Breast epithelium (tissue), 4 donors: Measurements from ENCODE around the gene C16orf54. TPM values are rescaled to one million over a fixed set of nuclear protein-coding genes. Genes with fewer than 3 reads are reported as not detected.
"Not testable (repeated sequence)": the region's sequence is repeated elsewhere in the genome, so short reads cannot be mapped to it uniquely, and the experiment has no call there.

Experiments used
- DNase-seq, 2 donors: peaks; one replicate each; pipeline ENCODE4 v3.0.0-alpha.2; 2019; ENCODE audit warnings: low spot score in 2 of 2
- H3K27ac ChIP-seq, 2 donors: fragments of 200-600 bp; sonication (generic) in 1 of 2; one replicate each; pipeline ENCODE4 v1.5.1; 2016 to 2019; ENCODE audit warnings: mild to moderate bottlenecking in 1 of 2
- H3K27me3 ChIP-seq, 2 donors: fragments of 200-600 bp; sonication (generic) in 1 of 2; one replicate each; pipeline versions ENCODE4 v1.5.1 to v1.6.0; 2017 to 2019; ENCODE audit warnings: control low read depth in 1 of 2, mild to moderate bottlenecking in 1 of 2
- H3K36me3 ChIP-seq: fragments of 200-600 bp; one replicate; pipeline ENCODE4 v1.5.1; 2019
- H3K4me1 ChIP-seq, 2 donors: fragments of 200-600 bp; sonication (generic); one replicate each; pipeline ENCODE4 v1.5.1; 2016 to 2019; ENCODE audit warnings: control low read depth in 1 of 2
- H3K4me3 ChIP-seq, 3 donors: fragments of 200-600 bp; sonication (generic); 1 replicate in 2 of 3; 2 replicates in 1 of 3; pipeline ENCODE4 v1.5.1; 2016 to 2019; ENCODE audit warnings: mild to moderate bottlenecking in 3 of 3, moderate library complexity in 2 of 3
- H3K9me3 ChIP-seq, 2 donors: fragments of 200-600 bp; sonication (generic) in 1 of 2; one replicate each; pipeline ENCODE4 v1.5.1; 2016 to 2019; ENCODE audit warnings: control low read depth in 1 of 2
- POLR2A ChIP-seq: fragments of 450-650 bp; IDR thresholded peaks from one replicate; pipeline ENCODE4 v1.6.1; 2016; ENCODE audit warnings: antibody characterized with exemption, mild to moderate bottlenecking, moderate library complexity
- POLR2AphosphoS5 ChIP-seq, 3 donors: sonication (generic); formaldehyde crosslinking; IDR thresholded peaks; one replicate each; pipeline ENCODE4 v1.6.1; 2017; ENCODE audit warnings: antibody characterized with exemption in 3 of 3
- intact Hi-C: fragments of 100-400 bp; cut with DNase I; formaldehyde crosslinking; loops from one replicate; pipeline ENCODE4 v1.15.1; 2023; ENCODE audit warnings: low total_unique reads
- total RNA-seq, 3 donors: library from RNA; depleted of rRNA; stranded (reverse); fragments of >200 nt; gene quantifications; one replicate each; pipeline ENCODE4 v1.1.0, GENCODE V29; 2016
- TF ChIP-seq, protein P1 (sequence below), 3 donors: fragments of 450-650 bp; IDR thresholded peaks; one replicate each; pipeline ENCODE4 v1.5.1; 2016 to 2017; ENCODE audit warnings: antibody characterized with exemption in 3 of 3, mild to moderate bottlenecking in 3 of 3, moderate library complexity in 3 of 3

Gene C16orf54
- total RNA-seq, 3 donors from 2014 or later: 0.66 to 2.1 (median 1.8) TPM

- TF ChIP-seq POLR2AphosphoS5 (IDR thresholded peaks at IDR 0.05) (no peak), POLR2A (no peak)
- TF ChIP-seq, protein P1, sequence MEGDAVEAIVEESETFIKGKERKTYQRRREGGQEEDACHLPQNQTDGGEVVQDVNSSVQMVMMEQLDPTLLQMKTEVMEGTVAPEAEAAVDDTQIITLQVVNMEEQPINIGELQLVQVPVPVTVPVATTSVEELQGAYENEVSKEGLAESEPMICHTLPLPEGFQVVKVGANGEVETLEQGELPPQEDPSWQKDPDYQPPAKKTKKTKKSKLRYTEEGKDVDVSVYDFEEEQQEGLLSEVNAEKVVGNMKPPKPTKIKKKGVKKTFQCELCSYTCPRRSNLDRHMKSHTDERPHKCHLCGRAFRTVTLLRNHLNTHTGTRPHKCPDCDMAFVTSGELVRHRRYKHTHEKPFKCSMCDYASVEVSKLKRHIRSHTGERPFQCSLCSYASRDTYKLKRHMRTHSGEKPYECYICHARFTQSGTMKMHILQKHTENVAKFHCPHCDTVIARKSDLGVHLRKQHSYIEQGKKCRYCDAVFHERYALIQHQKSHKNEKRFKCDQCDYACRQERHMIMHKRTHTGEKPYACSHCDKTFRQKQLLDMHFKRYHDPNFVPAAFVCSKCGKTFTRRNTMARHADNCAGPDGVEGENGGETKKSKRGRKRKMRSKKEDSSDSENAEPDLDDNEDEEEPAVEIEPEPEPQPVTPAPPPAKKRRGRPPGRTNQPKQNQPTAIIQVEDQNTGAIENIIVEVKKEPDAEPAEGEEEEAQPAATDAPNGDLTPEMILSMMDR (IDR thresholded peaks at IDR 0.05): no peak
- Histone ChIP-seq H3K4me3 (no peak overlapping the region), H3K27ac (no peak overlapping the region), H3K36me3 (no peaks in the 10 kb centered on the region), H3K9me3 (no peaks in the 10 kb centered on the region), H3K27me3 (no peaks in the 10 kb centered on the region), H3K4me1 (no peaks in the 10 kb centered on the region)
- intact Hi-C loops: loop anchor here (10.0 kb wide), 1 partner anchor 320 kb away; the partner anchor contains the start of gene DOC2A
- no peak for DNase-seq
Observed at GRCh38 chr16:29694384-29695195, 51.2 kb downstream of the C16orf54 start.

- not testable (repeated sequence) for H3K9me3 ChIP-seq, H3K4me3 ChIP-seq, H3K4me1 ChIP-seq, H3K27me3 ChIP-seq, H3K27ac ChIP-seq, H3K36me3 ChIP-seq, DNase-seq
- intact Hi-C loops: loop anchor here (10.0 kb wide), 1 partner anchor 322 kb away; the partner anchor contains the start of gene DOC2A
Observed at GRCh38 chr16:29692606-29693005, 53.2 kb downstream of the C16orf54 start.

Other genes starting within 250 kb of the C16orf54 start
- gene NPIPB12, start 239.6 kb downstream of the C16orf54 start, total RNA-seq: 10 to 100 TPM; 49.5 to 84.9 (median 77.8) TPM
- gene SPN, start 82.7 kb downstream of the C16orf54 start, total RNA-seq: 1 to 10 TPM; 1.4 to 5.1 (median 2.3) TPM
- 10 to 100 TPM in 1 of 3 donors, 1 to 10 TPM in 2; 2.4 to 13.3 (median 9.5) TPM for gene QPRT, start 66.8 kb downstream of the C16orf54 start, total RNA-seq
- gene ZG16, start 32.3 kb upstream of the C16orf54 start, total RNA-seq: under 1 TPM in 1 of 3 donors, not detected in 2; 0.33 TPM
- gene KIF22, start 44.8 kb upstream of the C16orf54 start, total RNA-seq: 10 to 100 TPM; 16.3 to 50.2 (median 22.3) TPM
- gene MAZ, start 60.5 kb upstream of the C16orf54 start, total RNA-seq: 10 to 100 TPM; 49.3 to 61.9 (median 60.0) TPM
- 1 to 10 TPM; 2.9 to 3.9 (median 3.5) TPM for gene PRRT2, start 66.2 kb upstream of the C16orf54 start, total RNA-seq
- gene PAGR1, start 70.2 kb upstream of the C16orf54 start, total RNA-seq: 10 to 100 TPM; 26.6 to 40.5 (median 29.8) TPM
- gene MVP, start 74.5 kb upstream of the C16orf54 start, total RNA-seq: 100 to 1,000 TPM in 1 of 3 donors, 10 to 100 TPM in 2; 78.1 to 132 (median 99.7) TPM
- gene CDIPT, start 117.2 kb upstream of the C16orf54 start, total RNA-seq: 100 to 1,000 TPM; 102 to 119 (median 117) TPM
- gene SEZ6L2, start 153.6 kb upstream of the C16orf54 start, total RNA-seq: 1 to 10 TPM in 2 of 3 donors, under 1 TPM in 1; 0.16 to 7.2 (median 5.0) TPM
- 1 to 10 TPM in 2 of 3 donors, not detected in 1; 1.3 to 2.5 TPM for gene ASPHD1, start 154.5 kb upstream of the C16orf54 start, total RNA-seq
- gene KCTD13, start 180.2 kb upstream of the C16orf54 start, total RNA-seq: 10 to 100 TPM; 14.3 to 20.5 (median 18.7) TPM
- gene TMEM219, start 216.1 kb upstream of the C16orf54 start, total RNA-seq: 100 to 1,000 TPM; 111 to 135 (median 128) TPM
- 10 to 100 TPM; 31.8 to 51.1 (median 37.3) TPM for gene TAOK2, start 227.9 kb upstream of the C16orf54 start, total RNA-seq
- 10 to 100 TPM; 10.5 to 18.2 (median 15.5) TPM for gene HIRIP3, start 249.6 kb upstream of the C16orf54 start, total RNA-seq